Heart left ventricle (tissue), 16 donors: Measurements from ENCODE around the gene PCDHGA6. TPM values are rescaled to one million over a fixed set of nuclear protein-coding genes. Genes with fewer than 3 reads are reported as not detected.
A peak's percentile ranks its signal among the peaks of the same experiment; 100 is the strongest.

Experiments
- ATAC-seq, 4 donors: fragments of 200-7000 bp; cut with Tn5 transposase; one replicate each; pipeline ENCODE4 v1.9.1; 2020 to 2022; ENCODE audit warnings: moderate library complexity in 4 of 4, mild to moderate bottlenecking in 3 of 4, moderate number of reproducible peaks in 1 of 4
- DNase-seq, 5 donors: peaks; one replicate each; pipeline ENCODE4 v3.0.0-alpha.2; 2020
- H3K27ac ChIP-seq, 12 donors: fragments of 200-600 bp; sonication (generic) in 4 of 12; one replicate each; pipeline versions ENCODE4 v1.5.0 to v1.8.0; 2016 to 2022; ENCODE audit warnings: mild to moderate bottlenecking in 2 of 12
- H3K27me3 ChIP-seq, 9 donors: fragments of 200-600 bp; sonication (generic) in 2 of 9; one replicate each; pipeline versions ENCODE4 v1.5.1 to v1.8.0; 2016 to 2022; ENCODE audit warnings: mild to moderate bottlenecking in 3 of 9
- H3K36me3 ChIP-seq, 9 donors: fragments of 200-600 bp; sonication (generic) in 2 of 9; one replicate each; pipeline versions ENCODE4 v1.5.0 to v1.8.0; 2018 to 2022; ENCODE audit warnings: mild to moderate bottlenecking in 2 of 9
- H3K4me1 ChIP-seq, 12 donors: fragments of 200-600 bp; sonication (generic) in 4 of 12; one replicate each; pipeline versions ENCODE4 v1.5.0 to v1.8.0; 2016 to 2022; ENCODE audit warnings: mild to moderate bottlenecking in 3 of 12
- H3K4me3 ChIP-seq, 12 donors: fragments of 200-600 bp; sonication (generic) in 4 of 12; one replicate each; pipeline versions ENCODE4 v1.5.0 to v1.8.0; 2017 to 2022; ENCODE audit warnings: mild to moderate bottlenecking in 9 of 12, moderate library complexity in 4 of 12
- H3K9me3 ChIP-seq, 12 donors: fragments of 200-600 bp; sonication (generic) in 4 of 12; one replicate each; pipeline versions ENCODE4 v1.5.0 to v1.8.0; 2016 to 2022; ENCODE audit warnings: mild to moderate bottlenecking in 1 of 12
- CTCF ChIP-seq, 12 donors: fragments of 200-600 bp; sonication (generic) in 4 of 12; IDR thresholded peaks; one replicate each; pipeline versions ENCODE4 v1.5.0 to v1.8.0; 2018 to 2022; ENCODE audit warnings: antibody characterized with exemption in 12 of 12, mild to moderate bottlenecking in 5 of 12
- POLR2A ChIP-seq, 2 donors: fragments of 450-650 bp; IDR thresholded peaks; one replicate each; pipeline ENCODE4 v1.6.1; 2017; ENCODE audit warnings: antibody characterized with exemption in 2 of 2, mild to moderate bottlenecking in 2 of 2, moderate library complexity in 2 of 2
- WGBS, 4 donors: extraction: QIAGEN DNeasy Blood & Tissue Kit in 2 of 4; methylation state at CpG; one replicate each; pipeline versions ENCODE4 v1.1.5 to v1.1.7; 2013 to 2018; 5-methylcytosine and 5-hydroxymethylcytosine counted together
- intact Hi-C, 10 donors: fragments of 100-400 bp; cut with DNase I; formaldehyde crosslinking; loops; one replicate each; pipeline versions ENCODE4 v1.11.1 to v1.14.2; 2022
- polyA plus RNA-seq, 2 donors: library from polyadenylated mRNA; stranded (reverse); fragments of 200-250 nt; gene quantifications; one replicate each; pipeline ENCODE4 v1.2.3, GENCODE V29; 2013
- total RNA-seq, 9 donors: library from RNA; depleted of rRNA in 2 of 9; stranded (reverse); fragments of >200 nt in 2 of 9; fragmentation: NEBNext Ultra II Directional in 3 of 9; extraction: Animal tissue kit (Norgen Biotek cat#: 25700) in 3 of 9; gene quantifications; one replicate each; pipeline versions ENCODE4 v1.1.0 to v1.2.4, GENCODE V29; 2016 to 2023
- donor health status: ischemic (EF 13 %, LVEDD 7.1; RV severe dilation, severe dysfunction).
- donor health status: healthy with polysubstance abuse.
- donor health status: DM: no; HTN: yes; CAD: no.
- donor health status: DM: no; HTN: no; CAD: no.
- donor health status: ischemic (EF 25% LVEDD 6.9; RV normal size, moderate dysfunction).
- donor health status: ischemic (EF 25% LVEDD 5.7; RV mildly dilated, moderate dysfunction).
- donor health status: healthy.
- donor health status: DM: yes; HTN: yes; CAD: no.
- donor health status: ischemic (EF 35%, LVEDD 5.7; RV mildly dilated, moderate dysfunction).
- donor health status: nonischemic (EF 11% LVEDD 7.7; RV severe dilation, severe dysfunction).
- donor health status: DM: yes; HTN: yes; CAD: no.
- donor health status: PGD.
- donor health status: ischemic (EF 29% LVEDD 5.4; RV normal size, mild dysfunction).
- donor health status: nonischemic (EF 23%, LVEDD 6.1; RV moderate dilation, normal function).

Gene PCDHGA6
- total and polyA plus RNA-seq, 11 donors, result 2.2 to 10.3 (median 7.4) TPM

GRCh38 chr5:141359790-141360426 lies 13.8 kb upstream of the PCDHGA6 start, which contains the start of gene PCDHGB2:
Gene PCDHGB2 (plus strand): TSS chr5:141359994. CDS start chr5:141360136, 142 bp downstream.
- H3K4me1 ChIP-seq, result peaks cover 0 to 33% (median 0%) of the 10 kb centered on the region in 12 donors
- no peak for DNase-seq
- intact Hi-C loops, result loop anchor here in 4 of 10 donors (5.0 to 10.0 kb wide), 3 partner anchors 52 to 165 kb away; partner anchors contain the start of genes PCDHGA10 (in 3 of the 4) and PCDHGB7 (in 2 of the 4)
- H3K27ac ChIP-seq, result peak within 1 kb of the TSS in 6 of 12 donors; percentile 4 to 61 (median 27)
- H3K4me3 ChIP-seq, result peak within 1 kb of the TSS in 10 of 12 donors; percentile 2 to 50 (median 38)
- H3K27me3 ChIP-seq, result peaks cover 0 to 27% (median 0%) of the 10 kb centered on the region in 9 donors
- peaks cover 0 to 98% (median 83%) of the 10 kb centered on the region in 12 donors for H3K9me3 ChIP-seq
- 13 to 31% (median 24%) methylated on average over 22 to 24 of the region's 24 CpGs for WGBS, 4 donors
- ATAC-seq, result peak; percentile 19 to 59 (median 38)
- H3K36me3 ChIP-seq, result peaks cover 0 to 20% (median 0%) of the 10 kb centered on the region in 9 donors
- TF ChIP-seq POLR2A (IDR thresholded peaks at IDR 0.05) (no peak), CTCF (IDR thresholded peaks at IDR 0.05) (peak in 10 of 12 donors; percentile 28 to 58 (median 48))

DNA sequence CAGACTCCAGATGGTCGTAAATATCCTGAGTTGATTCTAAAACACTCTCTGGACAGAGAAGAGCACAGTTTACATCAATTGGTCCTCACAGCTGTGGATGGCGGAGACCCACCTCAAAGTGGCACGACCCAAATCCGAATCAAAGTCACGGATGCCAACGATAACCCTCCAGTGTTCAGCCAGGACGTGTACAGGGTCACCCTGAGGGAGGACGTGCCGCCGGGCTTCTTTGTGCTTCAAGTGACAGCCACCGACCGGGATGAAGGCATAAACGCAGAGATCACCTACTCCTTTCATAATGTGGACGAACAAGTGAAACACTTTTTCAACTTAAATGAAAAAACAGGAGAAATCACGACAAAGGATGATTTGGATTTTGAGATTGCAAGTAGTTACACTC lies 13.0 kb upstream of the PCDHGA6 start:
- Histone ChIP-seq H3K27me3 (peaks cover 0 to 32% (median 0%) of the 10 kb centered on the region in 9 donors), H3K4me1 (peaks cover 0 to 25% (median 0%) of the 10 kb centered on the region in 12 donors), H3K4me3 (peak overlapping the region in 4 of 12 donors; percentile 35 to 50 (median 44)), H3K9me3 (peaks cover 0 to 98% (median 83%) of the 10 kb centered on the region in 12 donors), H3K27ac (peak overlapping the region in 2 of 12 donors; percentile 43 to 61), H3K36me3 (peaks cover 0 to 14% (median 0%) of the 10 kb centered on the region in 9 donors)
- WGBS, 4 donors, result 35 to 55% (median 51%) methylated on average over 15 of the region's 15 CpGs
- intact Hi-C loops, result loop anchor here in 3 of 10 donors (5.0 to 10.0 kb wide), 2 partner anchors 52 to 54 kb away; partner anchors contain the start of genes PCDHGA10 (in 3 of the 3) and PCDHGB7 (in 2 of the 3)
- DNase-seq (no peak), ATAC-seq (no peak)
- TF ChIP-seq CTCF (IDR thresholded peaks at IDR 0.05) (no peak), POLR2A (IDR thresholded peaks at IDR 0.05) (no peak)

DNA sequence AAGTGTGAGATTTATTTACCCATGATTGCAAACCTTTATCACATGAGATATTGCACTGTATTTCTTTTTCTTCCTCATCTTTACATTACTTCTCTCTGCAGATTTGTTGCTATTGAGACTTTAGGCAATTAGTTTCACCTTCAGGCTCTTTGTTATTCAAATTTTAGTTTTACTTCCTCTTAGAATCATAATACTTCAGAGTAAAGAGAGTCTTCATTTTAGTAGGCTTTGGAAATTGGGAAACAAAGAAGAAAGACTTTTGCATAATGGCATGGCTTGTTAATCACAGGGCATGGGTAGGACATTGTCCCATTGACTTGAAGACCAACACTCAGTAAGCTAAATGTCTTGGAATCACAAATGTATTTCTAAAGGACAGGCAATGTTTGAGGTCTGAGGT lies 11.0 kb upstream of the PCDHGA6 start:
- H3K36me3 ChIP-seq, result peaks cover 0 to 16% (median 0%) of the 10 kb centered on the region in 9 donors
- H3K4me1 ChIP-seq, result peaks cover 0 to 18% (median 0%) of the 10 kb centered on the region in 12 donors
- ATAC-seq (no peak), DNase-seq (no peak)
- no peak overlapping the region for H3K27ac ChIP-seq
- peaks cover 0 to 46% (median 0%) of the 10 kb centered on the region in 9 donors for H3K27me3 ChIP-seq
- no peak overlapping the region for H3K4me3 ChIP-seq
- TF ChIP-seq POLR2A (IDR thresholded peaks at IDR 0.05) (no peak), CTCF (IDR thresholded peaks at IDR 0.05) (no peak)
- H3K9me3 ChIP-seq, result peaks cover 0 to 98% (median 81%) of the 10 kb centered on the region in 12 donors
- intact Hi-C loops, result loop anchor here in 3 of 10 donors (5.0 to 10.0 kb wide), 2 partner anchors 50 to 52 kb away; partner anchors contain the start of genes PCDHGA10 (in 3 of the 3) and PCDHGB7 (in 2 of the 3)
